GM19467 (cell line): ENCODE data around the gene JUP.

Experiments used
- ATAC-seq: cut with Tn5 transposase; IDR thresholded peaks from one replicate; pipeline ENCODE4 v1.9.1; 2021; ENCODE audit warnings: mild to moderate bottlenecking, moderate library complexity; ENCODE audit not compliant: unreplicated experiment

The JUP gene

DNA sequence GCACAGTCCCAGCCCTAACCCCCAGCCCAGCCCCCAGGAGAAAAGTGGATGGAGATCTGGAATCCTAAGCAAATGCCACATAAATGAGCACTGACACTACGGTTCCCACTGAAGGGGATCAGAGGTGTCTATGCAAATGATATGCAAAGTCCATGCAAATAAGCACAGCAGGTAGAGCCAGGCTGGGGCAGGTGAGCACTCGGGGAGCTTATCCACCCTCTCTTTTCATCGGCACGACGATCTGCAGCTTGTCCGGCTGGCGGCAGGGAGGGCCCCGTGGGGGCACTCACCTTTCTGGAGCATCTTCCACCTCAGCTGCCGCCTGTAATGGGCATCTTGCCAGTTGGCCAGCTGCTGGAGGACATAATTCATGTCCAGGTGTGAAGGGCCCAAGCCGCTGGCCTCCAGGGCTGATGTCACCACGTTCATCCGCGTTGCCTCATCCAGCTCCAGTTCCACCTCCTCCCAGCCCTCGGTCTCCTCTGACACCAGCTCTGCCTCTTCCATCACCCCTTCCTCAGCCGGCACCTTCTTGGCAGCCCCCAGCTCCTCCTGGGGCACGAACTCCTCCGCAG, 61.9 kb downstream of the JUP start:
- no peak for ATAC-seq

DNA sequence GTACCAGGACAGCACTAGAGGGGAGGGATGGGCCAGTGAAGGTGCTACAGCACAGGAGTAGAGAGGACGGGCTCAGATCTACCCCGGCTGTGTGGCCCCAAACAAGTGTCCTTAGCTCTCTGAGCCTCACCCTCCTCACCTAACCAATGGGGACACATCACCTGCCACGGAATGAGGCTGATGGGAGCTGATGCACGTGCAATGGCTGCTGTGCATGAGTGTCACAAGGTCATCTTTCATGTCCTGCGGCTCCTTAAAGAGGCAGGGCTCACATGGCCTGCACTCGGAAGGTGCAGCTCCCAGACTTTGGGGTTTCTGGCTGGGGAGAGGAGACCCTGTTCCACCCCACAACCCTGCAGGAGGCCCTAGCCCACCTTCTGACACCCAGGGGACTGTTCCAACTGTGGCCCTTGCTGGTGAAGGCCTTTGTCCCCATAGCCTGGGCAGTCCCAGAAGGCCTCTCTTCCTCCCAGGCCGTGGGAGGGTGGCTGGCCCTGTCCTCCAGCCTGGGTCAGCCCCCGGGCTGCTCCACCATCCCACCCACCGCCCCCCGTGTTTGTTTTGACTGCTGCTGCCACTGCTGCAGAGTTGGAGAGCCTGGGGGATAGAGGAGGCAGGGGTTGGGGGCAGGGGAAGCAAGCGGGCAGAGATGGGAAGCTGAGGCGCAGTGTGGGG, 62.6 kb downstream of the JUP start:
- no peak for ATAC-seq

DNA sequence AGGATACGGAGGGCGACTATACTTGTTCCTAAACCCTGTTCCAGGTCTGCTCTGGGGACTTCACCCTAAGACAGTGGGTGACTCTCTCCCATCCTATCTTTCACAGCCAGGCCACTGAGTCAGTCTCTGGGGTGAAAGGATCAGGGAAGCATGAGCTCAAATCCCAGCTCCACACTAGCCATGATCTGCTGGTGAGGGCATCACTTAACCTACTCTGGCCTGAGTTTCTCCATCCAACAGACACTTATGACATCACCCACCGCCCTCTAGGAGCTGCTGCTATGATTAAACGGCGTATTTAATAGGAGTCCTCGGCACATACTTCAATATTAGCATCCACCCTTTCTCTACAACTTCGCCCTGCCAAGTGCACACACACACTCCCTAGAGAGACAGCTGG, 64.3 kb downstream of the JUP start:
- no peak for ATAC-seq

DNA sequence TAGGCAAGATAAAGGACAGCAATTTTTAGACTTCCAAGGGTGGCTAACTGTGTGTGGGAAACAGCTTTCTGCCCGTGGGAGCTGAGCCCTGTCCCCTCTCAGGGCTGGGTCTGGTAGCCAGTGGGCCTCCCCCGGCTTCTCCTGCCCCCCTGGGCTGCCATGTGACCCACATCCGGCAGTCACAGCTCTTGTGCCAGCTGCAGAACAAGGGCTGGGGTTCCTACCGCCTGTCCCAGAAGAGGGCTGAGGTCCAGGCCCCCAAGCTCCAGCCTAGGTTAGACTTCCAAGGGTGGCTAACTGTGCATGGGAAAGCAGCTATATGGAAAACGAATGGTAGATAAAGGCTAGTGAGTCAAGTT, 68.2 kb downstream of the JUP start:
- no peak for ATAC-seq

DNA sequence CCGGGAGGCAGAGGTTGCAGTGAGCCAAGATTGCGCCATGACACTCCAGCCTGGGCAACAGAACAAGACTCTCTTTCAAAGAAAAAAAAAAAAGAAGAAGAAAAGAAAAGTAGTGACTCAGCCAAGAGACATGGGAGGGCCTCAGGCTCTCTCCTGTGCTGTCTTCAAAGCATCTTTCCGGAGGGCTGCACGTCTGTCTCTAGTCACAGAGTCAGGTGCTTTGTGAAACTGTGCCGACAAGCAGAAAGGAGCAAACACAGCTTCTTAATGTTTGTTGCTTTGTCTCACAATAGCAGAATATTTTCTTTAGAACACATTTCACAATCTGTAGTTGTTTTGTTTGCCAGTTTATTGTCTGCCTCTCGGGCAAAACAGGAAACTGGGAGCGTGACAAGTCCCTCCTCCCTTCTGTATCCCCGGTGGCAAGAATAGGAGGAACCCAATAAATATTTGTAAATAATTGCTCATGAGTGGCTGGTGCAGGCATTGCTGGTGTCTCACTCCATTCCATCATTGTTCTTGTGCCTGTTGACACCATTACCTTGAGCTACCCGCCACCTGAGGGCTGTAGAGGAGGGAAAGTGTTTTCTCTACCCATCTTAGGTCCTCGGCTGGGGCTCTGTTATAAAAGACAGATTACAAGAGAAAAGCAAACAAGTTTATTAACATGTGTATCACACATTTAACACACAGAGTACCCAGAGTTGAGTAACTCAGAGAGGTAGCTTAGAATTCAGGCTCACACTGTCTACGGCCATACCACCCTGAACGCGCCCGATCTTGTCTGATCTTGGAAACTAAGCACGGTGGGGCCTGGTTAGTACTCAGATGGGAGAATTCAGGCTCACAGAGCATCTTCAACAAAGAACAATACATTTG, 68.9 kb downstream of the JUP start:
- ATAC-seq, result no peak

DNA sequence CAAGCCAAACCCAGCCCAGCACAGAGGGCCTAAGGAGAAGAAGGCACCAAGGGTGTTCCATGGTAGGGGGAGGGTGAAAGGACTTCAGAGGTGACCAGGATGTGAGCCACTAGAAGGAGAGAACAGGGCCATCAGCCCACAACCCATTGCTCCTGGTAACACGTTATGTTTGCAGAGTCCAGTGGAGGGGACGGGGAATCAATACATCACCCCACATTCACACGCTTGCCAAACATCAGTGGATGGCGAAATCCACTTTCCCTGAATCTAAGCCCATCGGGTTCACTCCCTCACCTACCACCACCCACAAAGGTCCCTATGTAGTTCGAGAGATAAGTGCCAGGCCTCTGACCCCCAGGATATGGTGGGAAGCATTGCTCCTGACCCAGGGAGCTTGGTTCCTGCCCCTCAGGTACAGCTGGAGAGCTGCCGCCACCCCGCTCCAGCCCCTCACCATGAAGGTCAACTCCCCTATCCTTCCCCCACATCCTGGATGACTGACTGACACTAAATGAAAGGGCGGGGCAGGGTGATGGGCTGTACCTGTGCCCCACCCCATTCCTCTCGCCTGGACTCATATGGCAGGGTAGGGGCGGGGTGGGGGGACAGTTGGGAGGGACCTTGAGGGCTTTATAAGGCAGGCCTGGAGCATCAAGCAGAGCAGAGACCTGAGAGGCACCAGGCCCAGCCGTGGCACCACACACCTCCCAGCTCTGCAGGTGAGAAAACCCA, 74.7 kb downstream of the JUP start, which contains the start of gene GAST:
GAST (plus strand) TSS at position 663 of the 732 bp plus-strand sequence. CDS start 3,106 bp downstream, outside the sequence.
- ATAC-seq, result no peak

DNA sequence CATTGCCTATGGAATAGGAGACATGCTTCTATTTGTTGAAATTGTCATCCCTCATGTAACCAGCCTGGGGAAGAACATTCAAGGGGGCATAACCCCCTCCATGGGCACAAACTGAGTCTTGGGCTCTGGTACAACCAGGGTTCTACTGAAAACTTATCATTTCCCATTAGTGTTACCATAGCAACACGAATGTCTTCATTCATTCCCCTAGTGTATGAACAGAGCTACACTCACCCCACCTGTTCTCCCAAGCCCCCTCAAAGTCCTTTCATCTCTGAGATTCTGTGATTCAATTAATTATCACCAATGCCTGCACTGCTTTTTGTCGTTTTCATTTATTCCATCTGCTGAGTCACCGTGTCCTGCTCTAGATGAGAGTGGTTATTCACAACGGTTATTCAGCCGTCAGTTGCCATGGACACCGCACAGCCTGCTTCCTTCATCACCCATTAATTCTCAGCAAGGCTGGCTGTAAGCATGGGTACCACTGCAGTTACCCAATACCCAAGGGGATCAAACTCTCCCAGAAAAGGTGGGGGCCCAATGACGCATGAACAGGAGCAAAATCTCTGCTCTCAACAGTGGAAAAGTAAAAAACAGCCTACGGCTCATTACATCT, 75.9 kb downstream of the JUP start:
- ATAC-seq, result no peak

DNA sequence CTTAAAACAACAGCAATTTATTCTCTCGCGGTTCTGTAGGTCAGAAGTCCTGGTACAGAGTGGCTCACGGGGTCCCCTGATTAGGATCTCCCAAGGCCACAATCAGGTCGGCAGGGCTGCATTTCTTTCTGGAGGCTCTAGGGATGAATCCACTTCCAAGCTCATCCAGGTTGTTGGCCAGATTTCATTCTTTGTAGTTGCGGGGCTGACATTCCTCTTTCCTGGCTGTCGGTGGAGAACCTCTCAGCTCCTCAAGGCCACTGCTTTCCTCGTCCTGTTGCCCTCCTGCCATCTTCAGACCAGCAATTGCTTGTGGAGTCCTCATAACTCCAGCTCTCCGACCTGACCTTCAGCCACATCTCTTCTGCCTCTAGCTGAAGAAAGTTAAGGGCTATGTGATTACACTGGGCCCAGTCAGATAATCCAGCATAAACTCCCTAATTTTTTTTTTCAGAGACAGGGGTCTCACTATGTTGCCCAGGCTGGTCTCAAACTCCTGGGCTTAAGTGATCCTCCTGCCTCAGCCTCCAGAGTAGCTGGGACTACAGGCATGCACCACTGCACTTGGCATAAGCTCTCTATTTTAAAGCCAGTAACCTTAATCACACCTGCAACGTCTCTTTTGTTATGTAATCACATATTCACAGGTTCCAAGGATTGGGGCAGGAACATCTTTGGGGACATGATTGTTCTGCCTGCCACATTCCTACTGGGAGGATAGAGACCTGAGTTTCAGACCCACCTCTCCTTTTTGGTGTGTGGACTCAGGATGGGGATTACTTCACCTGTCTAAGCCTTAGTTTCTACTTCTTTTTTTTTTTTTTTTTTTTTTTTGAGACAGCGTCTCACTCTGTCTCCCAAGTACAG, 78.5 kb downstream of the JUP start:
- ATAC-seq, result no peak

DNA sequence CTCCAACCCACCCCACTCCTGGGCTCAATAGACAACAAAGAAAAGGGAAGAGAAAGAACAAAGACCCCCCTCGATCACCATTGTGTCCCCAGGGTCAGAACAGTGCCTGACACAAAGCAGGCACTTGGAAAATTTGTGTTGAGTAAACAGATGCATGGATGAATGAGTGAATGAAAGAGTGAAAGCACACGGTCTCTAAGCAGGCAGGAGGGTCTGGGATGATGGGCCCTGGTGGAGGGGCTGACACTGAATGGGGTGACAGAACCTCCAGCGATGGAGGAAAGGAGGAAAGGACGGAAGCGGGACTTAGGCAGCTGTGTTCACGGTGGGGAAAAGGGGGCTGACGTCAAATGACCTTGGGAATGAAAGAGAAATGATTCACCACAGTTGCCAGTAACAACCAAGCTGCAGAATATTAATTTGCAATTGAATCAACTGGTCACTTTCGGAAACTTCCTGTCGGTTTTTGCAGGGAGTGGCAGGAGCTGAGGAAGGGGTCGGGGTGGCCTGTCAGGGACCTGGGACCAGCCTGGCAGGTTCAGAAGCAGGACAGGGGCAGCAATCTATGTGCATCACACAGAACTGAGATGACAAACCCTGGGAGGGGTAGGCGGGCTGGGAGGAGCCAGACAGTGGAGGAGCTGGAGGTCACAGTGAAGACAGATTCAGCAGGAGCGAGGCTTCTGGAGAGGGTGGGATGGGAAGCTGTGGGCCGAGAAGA, 81.1 kb downstream of the JUP start:
- no peak for ATAC-seq
